ENCODE data around the gene ERFE.

The ERFE gene

DNA sequence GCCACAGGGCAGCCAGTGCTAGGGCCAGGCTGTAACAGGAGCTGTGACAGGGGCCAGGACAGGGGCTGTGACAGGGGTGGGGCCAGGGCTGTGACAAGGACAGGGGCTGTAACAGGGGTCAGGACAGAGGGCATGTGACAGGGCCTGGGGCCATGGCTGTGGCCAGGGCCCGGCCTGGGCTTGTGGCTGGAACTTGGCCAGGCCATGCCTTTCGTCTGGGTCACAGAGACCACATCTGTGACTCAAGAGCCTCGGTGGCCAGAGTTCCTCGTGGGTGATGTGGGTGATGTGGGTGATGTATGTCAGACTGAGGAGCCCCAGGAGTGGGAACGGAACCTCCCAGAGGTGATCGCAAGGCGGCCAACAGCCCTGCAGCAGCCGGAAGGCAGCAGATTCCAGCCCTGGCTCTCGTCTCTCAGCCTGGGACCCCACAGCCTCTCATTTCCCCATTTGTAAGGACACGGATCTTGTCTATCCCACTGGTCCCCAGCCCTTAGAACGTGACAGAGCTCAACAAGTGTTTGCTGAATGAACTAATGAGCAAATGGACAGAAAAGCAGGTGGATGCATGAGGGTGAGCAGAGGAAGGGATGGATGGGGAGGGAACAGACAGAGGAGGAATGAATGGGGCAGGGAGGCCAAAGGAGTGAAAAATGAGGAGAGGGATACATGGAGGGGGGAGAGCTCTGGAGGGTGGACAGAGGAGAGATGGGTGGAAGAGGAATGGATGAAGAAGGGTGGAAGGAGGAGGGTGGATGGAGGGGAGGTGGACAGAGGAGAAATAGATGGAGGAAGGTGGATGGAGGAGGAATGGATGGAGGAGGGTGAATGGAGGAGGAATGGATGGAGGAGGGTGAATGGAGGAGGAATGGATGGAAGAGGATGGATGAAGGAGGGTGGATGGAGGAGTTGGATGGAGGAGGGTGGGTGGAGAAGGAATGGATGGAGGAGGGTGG lies 41.3 kb upstream of the ERFE start:
- in situ Hi-C loops (cut with MboI; ENCODE audit: low sequenced_read_pairs, unreplicated experiment), result no loop called here
- TF ChIP-seq, protein P1, sequence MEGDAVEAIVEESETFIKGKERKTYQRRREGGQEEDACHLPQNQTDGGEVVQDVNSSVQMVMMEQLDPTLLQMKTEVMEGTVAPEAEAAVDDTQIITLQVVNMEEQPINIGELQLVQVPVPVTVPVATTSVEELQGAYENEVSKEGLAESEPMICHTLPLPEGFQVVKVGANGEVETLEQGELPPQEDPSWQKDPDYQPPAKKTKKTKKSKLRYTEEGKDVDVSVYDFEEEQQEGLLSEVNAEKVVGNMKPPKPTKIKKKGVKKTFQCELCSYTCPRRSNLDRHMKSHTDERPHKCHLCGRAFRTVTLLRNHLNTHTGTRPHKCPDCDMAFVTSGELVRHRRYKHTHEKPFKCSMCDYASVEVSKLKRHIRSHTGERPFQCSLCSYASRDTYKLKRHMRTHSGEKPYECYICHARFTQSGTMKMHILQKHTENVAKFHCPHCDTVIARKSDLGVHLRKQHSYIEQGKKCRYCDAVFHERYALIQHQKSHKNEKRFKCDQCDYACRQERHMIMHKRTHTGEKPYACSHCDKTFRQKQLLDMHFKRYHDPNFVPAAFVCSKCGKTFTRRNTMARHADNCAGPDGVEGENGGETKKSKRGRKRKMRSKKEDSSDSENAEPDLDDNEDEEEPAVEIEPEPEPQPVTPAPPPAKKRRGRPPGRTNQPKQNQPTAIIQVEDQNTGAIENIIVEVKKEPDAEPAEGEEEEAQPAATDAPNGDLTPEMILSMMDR (IDR thresholded peaks at IDR 0.05; ENCODE audit: borderline replicate concordance, control extremely low read depth, extremely low read depth, insufficient read depth, missing control alignments), result no peak
- DNase-seq (ENCODE audit: low spot score), result no peak

DNA sequence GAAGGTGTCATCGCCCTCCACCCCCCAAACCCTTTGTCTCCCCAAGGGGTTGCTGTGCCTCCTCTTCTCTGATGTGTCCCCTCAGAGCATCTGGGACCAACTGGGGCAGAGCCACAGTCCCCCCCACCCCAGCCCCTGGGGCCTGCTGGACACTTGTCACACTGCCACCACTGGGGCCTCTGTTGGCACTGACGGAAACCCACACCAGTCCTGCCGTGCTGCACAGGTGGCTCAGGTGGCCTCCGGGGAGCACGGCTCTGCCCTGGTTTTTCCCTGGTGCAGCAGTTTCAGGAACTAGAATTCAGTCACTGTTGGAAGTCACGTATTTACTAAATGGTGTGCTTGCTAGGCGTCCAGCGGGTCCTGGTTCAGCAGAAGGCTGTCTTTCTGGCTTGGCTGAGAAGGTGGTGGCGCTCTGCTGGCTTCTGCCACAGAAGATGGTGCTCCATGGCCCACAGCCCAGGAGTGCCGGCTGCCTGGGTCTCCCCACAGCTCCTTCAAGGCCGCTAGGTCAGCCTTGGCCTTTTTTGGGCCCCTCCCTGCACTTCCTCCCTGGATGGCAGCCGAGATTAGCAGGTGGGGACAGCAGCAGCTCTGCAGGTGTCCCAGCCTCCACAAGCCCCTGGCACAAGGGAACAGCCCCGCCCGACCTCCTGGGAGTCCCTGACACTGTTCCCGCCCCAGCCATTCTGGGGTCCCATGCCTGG lies 38.9 kb upstream of the ERFE start:
- TF ChIP-seq, protein P1 (IDR thresholded peaks at IDR 0.05; ENCODE audit: borderline replicate concordance, control extremely low read depth, extremely low read depth, insufficient read depth, missing control alignments), result no peak
- DNase-seq (ENCODE audit: low spot score), result no peak
- in situ Hi-C loops (cut with MboI; ENCODE audit: low sequenced_read_pairs, unreplicated experiment), result no loop called here

DNA sequence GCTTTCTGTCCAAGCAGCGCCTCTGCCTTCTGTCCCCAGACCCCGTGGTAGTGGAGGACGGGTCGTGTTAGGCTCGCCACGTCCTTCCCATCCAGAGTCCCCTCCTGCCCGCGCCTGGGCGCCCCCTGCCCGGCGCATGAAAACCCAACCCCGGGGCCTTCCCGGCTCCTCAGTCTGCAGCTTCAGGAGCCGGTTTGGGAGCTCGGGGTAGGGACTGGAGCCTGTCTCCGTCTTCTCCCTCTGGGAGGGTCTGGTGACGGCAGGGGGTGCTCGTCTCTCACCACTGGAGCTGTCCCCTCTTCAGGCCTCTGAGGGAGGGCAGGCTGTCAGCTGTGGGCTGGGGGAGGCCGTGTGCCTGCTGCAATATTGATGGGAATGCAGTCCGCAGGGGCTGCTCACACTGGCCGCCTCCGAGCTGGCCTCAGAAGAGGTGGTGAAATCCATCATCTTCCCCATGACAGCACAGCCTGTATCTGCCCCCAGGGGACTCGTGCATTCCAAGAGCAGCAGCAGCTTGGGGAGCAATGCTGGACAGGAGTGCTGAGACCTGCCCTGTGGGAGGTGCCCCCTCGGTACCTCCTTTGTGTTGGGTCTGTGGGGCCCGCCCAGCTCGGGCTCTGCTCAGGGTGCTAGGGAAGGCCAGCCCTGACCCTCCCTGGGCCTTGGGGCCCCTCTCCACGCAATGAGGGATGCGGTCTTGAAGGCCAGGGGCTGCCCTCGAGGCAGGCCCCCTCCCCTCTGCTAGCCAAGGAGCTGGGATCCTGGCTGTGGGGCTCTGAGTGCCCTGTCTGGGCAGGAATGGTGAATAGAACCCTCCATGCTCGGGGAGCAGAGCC lies 38.1 kb upstream of the ERFE start:
- TF ChIP-seq, protein P1 (IDR thresholded peaks at IDR 0.05; ENCODE audit: borderline replicate concordance, control extremely low read depth, extremely low read depth, insufficient read depth, missing control alignments), result no peak
- in situ Hi-C loops (cut with MboI; ENCODE audit: low sequenced_read_pairs, unreplicated experiment), result no loop called here
- DNase-seq (ENCODE audit: low spot score), result no peak

DNA sequence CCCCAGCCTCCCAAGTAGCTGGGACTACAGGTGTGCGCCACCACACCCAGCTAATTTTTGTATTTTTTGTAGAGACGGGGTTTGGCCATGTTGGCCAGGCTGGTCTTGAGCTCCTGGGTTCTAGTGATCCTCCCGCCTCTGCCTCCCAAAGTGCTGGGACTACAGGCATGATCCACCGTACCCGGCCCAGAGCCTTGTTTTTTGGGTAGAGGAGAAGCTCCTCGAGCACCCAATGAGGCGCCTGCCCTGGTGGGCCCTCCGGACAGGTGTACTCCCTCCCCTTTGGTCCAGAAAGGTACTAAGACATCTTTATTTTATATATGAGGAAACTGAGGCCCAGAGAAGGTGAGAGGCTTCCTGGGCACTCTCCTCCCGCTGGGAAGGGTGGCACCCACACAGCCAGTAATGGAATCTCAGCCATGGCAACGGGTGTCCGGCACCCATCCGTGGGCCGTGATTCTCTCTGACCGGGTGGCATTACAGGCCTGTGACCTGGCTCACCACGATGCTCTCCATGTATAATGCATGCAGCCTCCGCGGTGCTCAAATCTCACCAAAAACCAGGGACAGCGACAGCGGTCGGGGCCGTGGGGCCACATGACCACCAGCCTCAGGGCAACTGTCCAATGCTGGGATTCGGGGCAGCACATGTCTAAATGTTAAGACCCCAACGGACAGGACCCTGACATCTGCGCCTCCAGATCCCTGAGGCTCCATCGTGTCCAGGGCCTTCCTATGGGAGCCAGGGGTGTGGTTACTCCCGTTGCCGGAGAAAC lies 37.1 kb upstream of the ERFE start:
- in situ Hi-C loops (cut with MboI; ENCODE audit: low sequenced_read_pairs, unreplicated experiment), result no loop called here
- DNase-seq (ENCODE audit: low spot score), result no peak
- TF ChIP-seq, protein P1 (IDR thresholded peaks at IDR 0.05; ENCODE audit: borderline replicate concordance, control extremely low read depth, extremely low read depth, insufficient read depth, missing control alignments), result no peak

DNA sequence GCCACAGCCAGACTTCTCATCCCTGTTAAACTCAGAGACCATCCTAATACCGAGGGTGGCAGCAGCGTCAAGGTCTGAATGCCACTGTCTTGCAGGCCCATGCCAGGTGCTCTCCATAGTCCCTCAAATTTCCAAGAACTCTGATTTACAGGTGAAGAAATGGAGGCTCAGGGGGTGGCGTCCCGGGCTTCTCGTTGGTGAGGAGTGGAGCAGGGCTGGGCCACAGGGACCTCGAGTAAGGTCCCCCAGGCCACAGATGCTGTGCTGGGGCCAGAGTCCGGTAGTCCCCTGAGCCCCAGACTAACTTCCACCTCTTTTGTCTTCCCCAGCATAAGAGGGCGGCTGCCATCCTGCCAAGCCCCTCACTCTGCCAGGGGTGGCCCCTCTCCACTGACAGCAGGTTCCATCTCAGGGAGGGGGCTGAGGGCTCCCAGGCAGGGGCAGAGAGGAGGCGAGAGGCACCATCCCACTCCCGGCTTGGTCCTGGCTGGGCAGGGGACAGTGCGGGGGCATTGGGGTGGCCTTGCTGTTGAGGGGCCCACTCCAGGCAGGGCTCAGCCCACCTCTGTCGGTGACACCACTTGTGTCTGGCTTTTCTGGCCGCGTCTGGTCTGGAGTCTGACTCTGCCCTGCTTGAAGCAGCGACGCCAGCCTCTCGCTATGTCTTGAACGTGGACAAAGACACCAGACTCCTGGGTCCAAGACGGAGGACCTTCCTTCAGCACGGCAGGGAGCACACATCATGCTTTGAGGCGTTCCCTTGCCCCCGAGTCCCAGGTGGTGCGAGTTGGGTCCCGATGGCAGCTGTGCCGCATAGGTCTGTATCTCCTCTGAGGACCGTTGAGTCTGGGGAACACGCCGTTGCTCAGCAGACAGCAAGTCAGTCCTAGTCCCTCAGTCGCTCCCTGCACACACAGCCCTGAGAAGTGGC lies 36.2 kb upstream of the ERFE start:
- TF ChIP-seq, protein P1 (IDR thresholded peaks at IDR 0.05; ENCODE audit: borderline replicate concordance, control extremely low read depth, extremely low read depth, insufficient read depth, missing control alignments), result no peak
- in situ Hi-C loops (cut with MboI; ENCODE audit: low sequenced_read_pairs, unreplicated experiment), result no loop called here
- DNase-seq (ENCODE audit: low spot score), result no peak

Data from GM13976 (cell line).